OCI-LY1 (cell line): ENCODE measurements around the gene RGSL1.

Experiments used
- H2AFZ ChIP-seq: fragments of 200-600 bp; sonication (generic), shearing (Covaris generic); 2 replicates; pipeline ENCODE4 v1.6.0; 2014; ENCODE audit warnings: antibody characterized with exemption, mild to moderate bottlenecking, low read length
- H3F3A ChIP-seq: fragments of 200-600 bp; sonication (generic), shearing (Covaris generic); 2 replicates; pipeline ENCODE4 v1.6.0; 2014; ENCODE audit warnings: mild to moderate bottlenecking, antibody characterized with exemption, low read length, moderate library complexity; ENCODE audit not compliant: insufficient read depth
- H3K27ac ChIP-seq: fragments of 200-600 bp; sonication (generic); 2 replicates; pipeline ENCODE4 v1.5.1; 2014; ENCODE audit warnings: low read length, mixed run types, mild to moderate bottlenecking, low read depth; ENCODE audit not compliant: poor library complexity, severe bottlenecking
- H3K27me3 ChIP-seq: fragments of 200-600 bp; sonication (generic); 2 replicates; pipeline ENCODE4 v1.6.0; 2014; ENCODE audit warnings: antibody characterized with exemption, mild to moderate bottlenecking, low read length, moderate library complexity; ENCODE audit not compliant: insufficient read depth
- H3K36me3 ChIP-seq: fragments of 200-600 bp; sonication (generic); 2 replicates; pipeline ENCODE4 v1.6.1; 2014; ENCODE audit warnings: mild to moderate bottlenecking, antibody characterized with exemption, low read length, moderate library complexity, mixed read lengths; ENCODE audit not compliant: insufficient read depth
- H3K4me1 ChIP-seq: fragments of 200-600 bp; sonication (generic); 2 replicates; pipeline ENCODE4 v1.5.1; 2014; ENCODE audit warnings: mild to moderate bottlenecking, low read length, moderate library complexity; ENCODE audit not compliant: insufficient read depth, severe bottlenecking
- H3K4me2 ChIP-seq: fragments of 200-600 bp; sonication (generic), shearing (Covaris generic); 2 replicates; pipeline ENCODE4 v1.6.1; 2014; ENCODE audit warnings: low read length
- H3K4me3 ChIP-seq: fragments of 200-600 bp; sonication (generic); 2 replicates; pipeline ENCODE4 v1.5.1; 2014; ENCODE audit warnings: low read length, low read depth, mild to moderate bottlenecking, mixed read lengths; ENCODE audit not compliant: poor library complexity, severe bottlenecking
- H3K79me2 ChIP-seq: fragments of 200-600 bp; shearing (Covaris generic); 2 replicates; pipeline ENCODE4 v1.6.1; 2016; ENCODE audit warnings: mixed run types, low read length, mixed read lengths; ENCODE audit not compliant: insufficient read depth
- H3K9ac ChIP-seq: fragments of 200-600 bp; sonication (generic), shearing (Covaris generic); 2 replicates; pipeline ENCODE4 v1.6.1; 2014; ENCODE audit warnings: mild to moderate bottlenecking, low read length, mixed read lengths
- H3K9me2 ChIP-seq: fragments of 200-600 bp; sonication (generic), shearing (Covaris generic); 2 replicates; pipeline ENCODE4 v1.6.1; 2014; ENCODE audit warnings: low read depth, mild to moderate bottlenecking, low read length, mixed read lengths
- H3K9me3 ChIP-seq: fragments of 200-600 bp; shearing (Covaris generic); 2 replicates; pipeline ENCODE4 v1.6.1; 2014; ENCODE audit warnings: low read length, mixed read lengths
- H4K20me1 ChIP-seq: fragments of 200-600 bp; sonication (generic), shearing (Covaris generic); 2 replicates; pipeline ENCODE4 v1.6.0; 2016; ENCODE audit warnings: mild to moderate bottlenecking, low read length; ENCODE audit not compliant: insufficient read depth
- CTCF ChIP-seq: fragments of 200-600 bp; sonication (generic), shearing (Covaris generic); IDR thresholded peaks from 2 replicates; pipeline ENCODE4 v1.5.1; 2017; ENCODE audit warnings: mild to moderate bottlenecking, antibody characterized with exemption, low read length, moderate library complexity, mixed read lengths
- EZH2 ChIP-seq: fragments of 200-600 bp; sonication (generic), shearing (Covaris generic); IDR thresholded peaks from 2 replicates; pipeline ENCODE4 v1.8.0; 2017; ENCODE audit warnings: borderline replicate concordance, mixed run types, mild to moderate bottlenecking, antibody characterized with exemption, low read length, moderate library complexity, mixed read lengths

RGSL1 gene

GRCh38 chr1:182495693-182496092 is 45.7 kb downstream of the RGSL1 start:
- Histone ChIP-seq H4K20me1 (no peaks in the 10 kb centered on the region), H3K79me2 (no peaks in the 10 kb centered on the region), H3K27me3 (no peaks in the 10 kb centered on the region; the same call in 1 of the 2 replicates)

GRCh38 chr1:182507685-182508084 is 57.7 kb downstream of the RGSL1 start:
- H3K4me2 ChIP-seq = no peak overlapping the region
- no peak overlapping the region for H3K27ac ChIP-seq
- H2AFZ ChIP-seq = no peak overlapping the region
- no peaks in the 10 kb centered on the region for H3K79me2 ChIP-seq
- H4K20me1 ChIP-seq = no peaks in the 10 kb centered on the region
- no peaks in the 10 kb centered on the region for H3K36me3 ChIP-seq
- no peaks in the 10 kb centered on the region for H3K9me3 ChIP-seq
- no peaks in the 10 kb centered on the region for H3K4me1 ChIP-seq
- TF ChIP-seq EZH2 (no peak), CTCF (no peak)
- no peak overlapping the region for H3K9ac ChIP-seq
- no peak overlapping the region for H3K4me3 ChIP-seq
- H3F3A ChIP-seq = no peaks in the 10 kb centered on the region
- no peaks in the 10 kb centered on the region; the same call in 1 of the 2 replicates for H3K27me3 ChIP-seq
- no peaks in the 10 kb centered on the region for H3K9me2 ChIP-seq

More at GRCh38 chr1:182495693-182496092, 45.7 kb downstream of the RGSL1 start:
- Histone ChIP-seq H3K4me1 (no peaks in the 10 kb centered on the region), H3K9ac (no peak overlapping the region), H3K9me3 (no peaks in the 10 kb centered on the region), H3K27ac (no peak overlapping the region), H2AFZ (no peak overlapping the region), H3K36me3 (no peaks in the 10 kb centered on the region), H3F3A (no peaks in the 10 kb centered on the region), H3K9me2 (no peaks in the 10 kb centered on the region), H3K4me2 (no peak overlapping the region), H3K4me3 (no peak overlapping the region)
- TF ChIP-seq CTCF = no peak
- TF ChIP-seq EZH2 = no peak

GRCh38 chr1:182515556-182515955 is 65.6 kb downstream of the RGSL1 start:
- no peaks in the 10 kb centered on the region for H3K9me2 ChIP-seq
- TF ChIP-seq CTCF = no peak
- TF ChIP-seq EZH2 = no peak
- no peaks in the 10 kb centered on the region for H3K9me3 ChIP-seq
- H3F3A ChIP-seq = no peaks in the 10 kb centered on the region
- H3K27ac ChIP-seq = no peak overlapping the region
- no peak overlapping the region for H2AFZ ChIP-seq
- H3K4me1 ChIP-seq = no peaks in the 10 kb centered on the region
- no peaks in the 10 kb centered on the region for H4K20me1 ChIP-seq
- H3K9ac ChIP-seq = no peak overlapping the region
- H3K36me3 ChIP-seq = no peaks in the 10 kb centered on the region
- no peak overlapping the region for H3K4me3 ChIP-seq
- H3K27me3 ChIP-seq = no peaks in the 10 kb centered on the region; the same call in 1 of the 2 replicates
- H3K79me2 ChIP-seq = no peaks in the 10 kb centered on the region
- no peak overlapping the region for H3K4me2 ChIP-seq
